PC-9 (cell line): ENCODE results near the gene C1orf52. TPM values are rescaled to one million over a fixed set of nuclear protein-coding genes. Genes with fewer than 3 reads are reported as not detected.

Experiments used
- BruUV-seq: library from RNA; stranded (reverse); fragments of 400-500 nt; replicated peaks from 2 replicates; lab custom pipeline; 2021; lab: Mats Ljungman, UMichigan
- CTCF ChIA-PET: fragments of 300-600 bp; sonication (Branson Sonifier 250); formaldehyde crosslinking; loops from one replicate; lab custom pipeline; 2022; ENCODE audit warnings: antibody characterized with exemption; lab: Charles Lee
- POLR2A ChIA-PET: fragments of 300-600 bp; sonication (Branson Sonifier 250); formaldehyde crosslinking; loops from one replicate; lab custom pipeline; 2022; ENCODE audit warnings: antibody characterized with exemption; ENCODE audit not compliant: unreplicated experiment; lab: Charles Lee
- DNase-seq, 2 experiments: peaks; one replicate each; pipeline versions ENCODE4 v3.0.0 to v3.0.0-alpha.2; 2015 to 2022; ENCODE audit warnings: mixed read lengths in 1 of 2
- H2AFZ ChIP-seq: fragments of 200-600 bp; sonication (generic); 2 replicates; pipeline ENCODE4 v1.8.1; 2017; ENCODE audit warnings: antibody characterized with exemption
- H3F3A ChIP-seq: fragments of 200-600 bp; sonication (generic); 2 replicates; pipeline ENCODE4 v1.8.1; 2017; ENCODE audit warnings: antibody characterized with exemption, mild to moderate bottlenecking, low read depth; ENCODE audit not compliant: insufficient read depth
- H3K27ac ChIP-seq: fragments of 200-600 bp; sonication (generic); 2 replicates; pipeline ENCODE4 v1.6.1; 2016; ENCODE audit warnings: mixed run types
- H3K27me3 ChIP-seq: fragments of 200-600 bp; sonication (generic); 2 replicates; pipeline ENCODE4 v1.6.1; 2016; ENCODE audit warnings: low read depth, mixed run types; ENCODE audit not compliant: insufficient read depth
- H3K36me3 ChIP-seq: fragments of 200-600 bp; sonication (generic); 2 replicates; pipeline ENCODE4 v1.6.1; 2016; ENCODE audit warnings: low read depth, mixed run types
- H3K4me1 ChIP-seq: fragments of 200-600 bp; sonication (generic); replicated peaks from 2 replicates; pipeline ENCODE4 v1.6.1; 2016; ENCODE audit warnings: mixed run types; ENCODE audit not compliant: insufficient read depth
- H3K4me2 ChIP-seq: fragments of 200-600 bp; sonication (generic); 2 replicates; pipeline ENCODE4 v1.6.1; 2017; ENCODE audit warnings: mixed run types
- H3K4me3 ChIP-seq: fragments of 200-600 bp; sonication (generic); 2 replicates; pipeline ENCODE4 v1.6.1; 2016; ENCODE audit warnings: mixed run types
- H3K79me2 ChIP-seq: fragments of 200-600 bp; sonication (generic); 2 replicates; pipeline ENCODE4 v1.6.1; 2017; ENCODE audit warnings: low read depth, mixed run types
- H3K9me2 ChIP-seq: fragments of 200-600 bp; sonication (generic); 2 replicates; pipeline ENCODE4 v1.8.1; 2017; ENCODE audit warnings: mild to moderate bottlenecking; ENCODE audit not compliant: insufficient read depth
- H3K9me3 ChIP-seq: fragments of 200-600 bp; sonication (generic); 2 replicates; pipeline ENCODE4 v1.8.1; 2016; ENCODE audit warnings: low read depth; ENCODE audit not compliant: insufficient read depth
- H4K20me1 ChIP-seq: fragments of 200-600 bp; sonication (generic); 2 replicates; pipeline ENCODE4 v1.8.1; 2017; ENCODE audit not compliant: insufficient read depth
- CTCF ChIP-seq: fragments of 200-600 bp; sonication (generic); conservative IDR thresholded peaks from 2 replicates; pipeline ENCODE4 v1.6.1; 2017; ENCODE audit warnings: mixed run types, antibody characterized with exemption, mild to moderate bottlenecking, moderate library complexity
- EZH2 ChIP-seq: fragments of 200-600 bp; sonication (generic); IDR thresholded peaks from 2 replicates; pipeline ENCODE4 v1.8.0; 2017; ENCODE audit warnings: antibody characterized with exemption, low read depth
- intact Hi-C: fragments of 100-400 bp; cut with micrococcal nuclease; formaldehyde crosslinking; loops from one replicate; pipeline ENCODE4 v1.10.0; 2022; ENCODE audit not compliant: unreplicated experiment
- total RNA-seq: library from RNA; stranded (reverse); gene quantifications from 2 replicates; pipeline ENCODE4 v1.2.3, GENCODE V29; 2021

Gene C1orf52
- total RNA-seq, 1 experiment from 2014 or later: 20.7 TPM

- peak overlapping the region; percentile 91 for H3K27ac ChIP-seq
- intact Hi-C loops: no loop called here
- no peaks in the 10 kb centered on the region for H3K9me3 ChIP-seq
- no peaks in the 10 kb centered on the region for H3K9me2 ChIP-seq
- TF ChIP-seq EZH2 (no peak), CTCF (no peak)
- peaks cover 86% of the 10 kb centered on the region for H3K4me1 ChIP-seq
- H4K20me1 ChIP-seq: no peaks in the 10 kb centered on the region
- no peaks in the 10 kb centered on the region for H3K27me3 ChIP-seq
- POLR2A ChIA-PET: no interaction called here
- BruUV-seq: no TSS peak
- peak overlapping the region; percentile 10; the same call in 1 of the 2 replicates for H2AFZ ChIP-seq
- 0 out of 2 replicates have a peak overlapping the region, but pooled peaks have one; percentile 27 for H3K4me3 ChIP-seq
- peak overlapping the region; percentile 69 for H3K4me2 ChIP-seq
- DNase-seq: no peak
- CTCF ChIA-PET: no interaction called here
- peaks cover 22% of the 10 kb centered on the region for H3K79me2 ChIP-seq
- no peaks in the 10 kb centered on the region for H3K36me3 ChIP-seq
- H3F3A ChIP-seq: peaks cover 50% of the 10 kb centered on the region
Measured at GRCh38 chr1:85290826-85291225, 31.4 kb upstream of the C1orf52 start.

GRCh38 chr1:85289848-85290335 lies 30.4 kb upstream of the C1orf52 start:
- BruUV-seq: no TSS peak
- peaks cover 42% of the 10 kb centered on the region for H3F3A ChIP-seq
- H3K9me3 ChIP-seq: no peaks in the 10 kb centered on the region
- peak overlapping the region; percentile 69 for H3K4me2 ChIP-seq
- no peak for TF ChIP-seq CTCF
- TF ChIP-seq EZH2: no peak
- H3K4me3 ChIP-seq: peak overlapping the region; percentile 27; the same call in 1 of the 2 replicates
- H3K27me3 ChIP-seq: no peaks in the 10 kb centered on the region
- peaks cover 22% of the 10 kb centered on the region for H3K79me2 ChIP-seq
- no peaks in the 10 kb centered on the region for H3K36me3 ChIP-seq
- H3K9me2 ChIP-seq: no peaks in the 10 kb centered on the region
- DNase-seq: peak in 1 of 2 experiments; percentile 55
- H3K4me1 ChIP-seq: peaks cover 77% of the 10 kb centered on the region
- no peaks in the 10 kb centered on the region for H4K20me1 ChIP-seq
- POLR2A ChIA-PET: interaction anchor here (0.6 to 0.7 kb wide), 3 partner anchors 14 to 317 kb away, joined by 3 to 5 read pairs (median 4); partner anchors contain the start of gene BCL10
- H3K27ac ChIP-seq: peak overlapping the region; percentile 91
- intact Hi-C loops: no loop called here
- CTCF ChIA-PET: no interaction called here
- H2AFZ ChIP-seq: peak overlapping the region; percentile 10; the same call in 1 of the 2 replicates

DNA sequence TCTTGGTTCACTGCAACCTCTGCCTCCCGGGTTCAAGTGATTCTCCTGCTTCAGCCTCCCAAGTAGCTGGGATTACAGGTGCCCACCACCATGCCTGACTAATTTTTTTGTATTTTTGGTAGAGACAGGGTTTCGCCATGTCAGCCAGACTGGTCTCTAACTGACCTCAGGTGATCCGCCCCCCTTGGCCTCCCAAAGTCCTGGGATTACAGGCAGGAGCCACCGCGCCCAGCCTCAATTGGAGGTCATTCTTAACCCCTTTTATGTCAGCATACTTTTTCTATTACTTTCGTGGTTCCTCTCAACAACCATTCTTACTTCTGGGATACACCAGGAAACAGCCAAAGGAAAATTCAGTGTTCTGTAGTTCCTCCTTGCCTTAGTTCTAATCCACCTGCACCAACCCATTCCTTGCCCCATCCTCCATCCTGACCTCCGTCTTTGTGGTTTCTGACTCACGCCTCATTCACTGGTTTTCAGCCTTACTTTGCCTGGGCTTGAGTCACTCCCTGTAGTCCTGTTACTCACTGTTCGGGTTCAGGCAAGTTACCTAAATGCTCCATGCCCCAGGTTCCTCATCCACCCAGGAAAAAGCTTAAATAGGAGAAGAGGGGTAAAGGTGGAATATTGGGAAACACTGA lies 29.9 kb upstream of the C1orf52 start:
- TF ChIP-seq CTCF (no peak), EZH2 (no peak)
- DNase-seq: peak; percentile 75 to 99
- TSS peak; percentile 36 for BruUV-seq
- H3K4me1 ChIP-seq: peaks cover 71% of the 10 kb centered on the region
- peak overlapping the region; percentile 19; the same call in 1 of the 2 replicates for H2AFZ ChIP-seq
- H3K9me2 ChIP-seq: no peaks in the 10 kb centered on the region
- H3K4me3 ChIP-seq: peak overlapping the region; percentile 27; the same call in 1 of the 2 replicates
- H4K20me1 ChIP-seq: no peaks in the 10 kb centered on the region
- no peaks in the 10 kb centered on the region for H3K9me3 ChIP-seq
- peak overlapping the region; percentile 91 for H3K27ac ChIP-seq
- intact Hi-C loops: no loop called here
- ChIA-PET CTCF (interaction anchor here (0.5 kb wide), 1 partner anchor 180 kb away, joined by 6 read pairs; no protein-coding TSS in a partner anchor), POLR2A (interaction anchor here (0.6 kb wide), 2 partner anchors 28 to 318 kb away, joined by 4 to 5 read pairs; no protein-coding TSS in a partner anchor)
- H3F3A ChIP-seq: peaks cover 38% of the 10 kb centered on the region
- no peaks in the 10 kb centered on the region for H3K27me3 ChIP-seq
- H3K4me2 ChIP-seq: peak overlapping the region; percentile 69
- H3K36me3 ChIP-seq: no peaks in the 10 kb centered on the region
- peaks cover 22% of the 10 kb centered on the region for H3K79me2 ChIP-seq
